Measurements from ENCODE around the gene MEGF9. TPM values are rescaled to one million over a fixed set of nuclear protein-coding genes. Genes with fewer than 3 reads are reported as not detected.
"Not testable (repeated sequence)": the region's sequence is repeated elsewhere in the genome, so short reads cannot be mapped to it uniquely, and the experiment has no call there.

The MEGF9 gene
- total RNA-seq, 8 experiments from 2014 or later: 6.5 to 40.0 (median 14.1) TPM

DNA sequence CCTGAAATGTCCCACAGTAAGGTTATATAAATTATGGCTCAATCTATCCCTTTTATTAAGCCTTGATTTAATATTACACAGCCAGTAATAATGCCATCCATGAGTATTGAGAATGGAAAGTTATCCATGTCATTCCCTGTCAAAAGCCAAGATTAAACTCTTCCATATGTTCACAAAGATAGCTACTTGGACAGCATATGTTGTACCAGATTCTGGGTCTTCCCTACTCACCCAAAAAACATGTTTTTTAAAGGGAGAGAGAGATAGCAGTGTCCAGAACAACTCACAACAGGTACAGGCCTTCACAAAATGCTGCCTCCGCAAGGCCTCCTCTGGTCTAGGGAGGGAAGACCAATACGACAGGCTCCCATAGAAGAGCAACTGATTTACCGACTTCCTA, 149.7 kb downstream of the MEGF9 start:
- in situ Hi-C loops (cut with MboI; ENCODE audit: low pct_unique_long_range_greater_than_20kb in 2 of 9, low sequenced_read_pairs in 9 of 9, unreplicated experiment in 9 of 9): no loop called here
- ATAC-seq (replicated peaks in 6 of 8): no peak
- WGBS, 10 experiments: 90 to 100% (median 100%) methylated on average over 1 to 3 of the region's 3 CpGs; no CpG with 5 or more reads in 5 of the 10 experiments
- no peak overlapping the region for H3K4me3 ChIP-seq
- H3K4me1 ChIP-seq (replicated peaks in 1 of 2): no peaks in the 10 kb centered on the region
- H3K27ac ChIP-seq: no peak overlapping the region

GRCh38 chr9:120562861-120563443, 151.3 kb downstream of the MEGF9 start:
- ATAC-seq (replicated peaks in 6 of 8): peak in 4 of 8 experiments; percentile 12 to 99 (median 94)
- no peaks in the 10 kb centered on the region for H3K4me1 ChIP-seq (replicated peaks in 1 of 2)
- H3K27ac ChIP-seq: no peak overlapping the region
- no peak overlapping the region for H3K4me3 ChIP-seq
- WGBS, 10 experiments: 40 to 100% (median 82%) methylated on average over 1 to 7 of the region's 8 CpGs
- in situ Hi-C loops (cut with MboI; ENCODE audit: low pct_unique_long_range_greater_than_20kb in 2 of 9, low sequenced_read_pairs in 9 of 9, unreplicated experiment in 9 of 9): no loop called here

- WGBS, 10 experiments: 89 to 100% (median 100%) methylated on average over 1 of the region's 1 CpG; no CpG with 5 or more reads in 3 of the 10 experiments
- ATAC-seq (replicated peaks in 6 of 8): no peak
- in situ Hi-C loops (cut with MboI; ENCODE audit: low pct_unique_long_range_greater_than_20kb in 2 of 9, low sequenced_read_pairs in 9 of 9, unreplicated experiment in 9 of 9): no loop called here
- no peak overlapping the region for H3K27ac ChIP-seq
- no peaks in the 10 kb centered on the region for H3K4me1 ChIP-seq (replicated peaks in 1 of 2)
- H3K4me3 ChIP-seq: no peak overlapping the region
Measured at GRCh38 chr9:120561709-120562108, 152.6 kb downstream of the MEGF9 start.

GRCh38 chr9:120559546-120559945, 154.7 kb downstream of the MEGF9 start:
- H3K4me1 ChIP-seq (replicated peaks in 1 of 2): no peaks in the 10 kb centered on the region
- H3K4me3 ChIP-seq: no peak overlapping the region
- in situ Hi-C loops (cut with MboI; ENCODE audit: low pct_unique_long_range_greater_than_20kb in 2 of 9, low sequenced_read_pairs in 9 of 9, unreplicated experiment in 9 of 9): no loop called here
- peak in 1 of 8 experiments; percentile 16 for ATAC-seq (replicated peaks in 6 of 8)
- no peak overlapping the region for H3K27ac ChIP-seq
- 14 to 100% (median 75%) methylated on average over 1 of the region's 1 CpG; no CpG with 5 or more reads in 3 of the 10 experiments for WGBS, 10 experiments

- ATAC-seq (replicated peaks in 6 of 8): no peak
Measured at GRCh38 chr9:120558454-120558853, 155.8 kb downstream of the MEGF9 start.

DNA sequence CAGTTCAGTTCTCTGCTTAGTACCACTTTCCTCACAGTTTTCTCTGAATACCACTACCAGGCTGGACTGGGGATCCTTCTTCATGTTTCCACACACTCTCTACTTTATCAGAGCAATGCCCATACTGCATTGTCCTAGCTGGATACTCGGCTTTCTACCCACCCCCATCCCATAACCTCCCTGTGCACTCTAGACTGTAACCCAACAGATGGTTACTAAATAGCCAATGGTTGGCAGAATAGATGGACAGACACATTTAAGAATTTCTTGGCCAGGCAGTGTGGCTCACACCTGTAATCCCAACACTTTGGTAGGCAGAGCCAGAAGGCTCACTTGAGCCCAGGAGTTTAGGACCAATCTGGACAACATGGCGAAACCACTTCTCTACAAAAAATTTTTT, 157.1 kb downstream of the MEGF9 start:
- in situ Hi-C loops (cut with MboI; ENCODE audit: low pct_unique_long_range_greater_than_20kb in 2 of 9, low sequenced_read_pairs in 9 of 9, unreplicated experiment in 9 of 9): no loop called here
- no peaks in the 10 kb centered on the region for H3K4me1 ChIP-seq (replicated peaks in 1 of 2)
- WGBS, 10 experiments: 0 to 100% (median 50%) methylated on average over 1 to 2 of the region's 2 CpGs; no CpG with 5 or more reads in 5 of the 10 experiments
- H3K27ac ChIP-seq: no peak overlapping the region
- peak in 1 of 8 experiments; percentile 12 for ATAC-seq (replicated peaks in 6 of 8)
- H3K4me3 ChIP-seq: no peak overlapping the region

More at GRCh38 chr9:120558454-120558853, 155.8 kb downstream of the MEGF9 start:
- 80 to 100% (median 100%) methylated on average over 1 to 3 of the region's 3 CpGs; no CpG with 5 or more reads in 4 of the 10 experiments for WGBS, 10 experiments
- H3K4me1 ChIP-seq (replicated peaks in 1 of 2): no peaks in the 10 kb centered on the region
- H3K27ac ChIP-seq: no peak overlapping the region
- no peak overlapping the region for H3K4me3 ChIP-seq
- in situ Hi-C loops (cut with MboI; ENCODE audit: low pct_unique_long_range_greater_than_20kb in 2 of 9, low sequenced_read_pairs in 9 of 9, unreplicated experiment in 9 of 9): no loop called here

DNA sequence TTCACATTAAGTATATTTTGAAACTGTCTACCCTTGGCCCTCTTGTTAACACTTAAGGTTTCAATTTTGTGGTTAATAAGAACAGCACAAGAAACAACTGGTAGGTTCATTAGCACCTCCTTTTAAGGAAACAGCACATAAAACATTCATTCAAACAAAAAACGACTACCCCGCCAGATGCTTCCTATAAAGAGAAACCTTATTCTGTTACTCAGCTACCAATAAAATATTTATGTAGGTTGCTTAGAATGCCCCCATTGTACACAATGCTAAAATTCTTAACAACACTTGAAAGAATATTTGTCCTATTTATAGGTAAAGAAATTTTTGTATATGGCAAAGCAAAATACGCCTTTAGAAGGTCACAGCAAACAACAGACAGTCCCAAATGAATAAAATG, 157.5 kb downstream of the MEGF9 start:
- 63 to 100% (median 95%) methylated on average over 1 to 3 of the region's 3 CpGs; no CpG with 5 or more reads in 3 of the 10 experiments for whole genome bisulfite sequencing, 10 experiments
- in situ Hi-C loops (cut with MboI; ENCODE audit: low pct_unique_long_range_greater_than_20kb in 2 of 9, low sequenced_read_pairs in 9 of 9, unreplicated experiment in 9 of 9): no loop called here
- Histone ChIP-seq H3K4me1 (replicated peaks in 1 of 2) (no peaks in the 10 kb centered on the region), H3K4me3 (no peak overlapping the region), H3K27ac (no peak overlapping the region)
- peak in 1 of 8 experiments; percentile 47 for ATAC-seq (replicated peaks in 6 of 8)

DNA sequence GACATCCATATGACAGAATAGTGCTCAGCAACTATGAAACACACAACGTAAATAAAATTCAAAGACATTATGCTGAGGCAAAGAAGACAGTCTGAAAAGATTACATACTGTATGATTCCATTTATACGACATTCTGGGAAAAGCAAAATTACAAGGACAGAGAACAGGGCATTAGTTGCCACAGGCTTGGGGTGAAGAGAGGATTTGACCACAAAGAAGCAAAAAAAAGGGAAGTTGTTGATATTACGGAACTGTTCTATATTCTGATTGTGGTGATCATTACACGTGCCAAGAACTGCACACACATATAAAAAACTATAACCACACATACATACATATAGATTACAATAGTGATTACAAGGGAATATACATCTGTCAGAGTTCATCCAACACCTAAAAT, 158.4 kb downstream of the MEGF9 start:
- ATAC-seq (replicated peaks in 6 of 8): no peak
- in situ Hi-C loops (cut with MboI; ENCODE audit: low pct_unique_long_range_greater_than_20kb in 2 of 9, low sequenced_read_pairs in 9 of 9, unreplicated experiment in 9 of 9): no loop called here
- no peak overlapping the region for H3K4me3 ChIP-seq
- H3K4me1 ChIP-seq (replicated peaks in 1 of 2): peaks cover 0 to 3% of the 10 kb centered on the region in 2 donors
- WGBS, 10 experiments: 86 to 100% (median 94%) methylated on average over 2 to 4 of the region's 4 CpGs
- H3K27ac ChIP-seq: no peak overlapping the region

GRCh38 chr9:120552210-120552704, 162.0 kb downstream of the MEGF9 start:
- ATAC-seq (replicated peaks in 6 of 8); in situ Hi-C loops (cut with MboI; ENCODE audit: low pct_unique_long_range_greater_than_20kb in 2 of 9, low sequenced_read_pairs in 9 of 9, unreplicated experiment in 9 of 9); H3K27ac ChIP-seq; H3K4me3 ChIP-seq; H3K4me1 ChIP-seq (replicated peaks in 1 of 2): not testable (repeated sequence)
- no CpG with 5 or more reads among the region's 7 CpGs for WGBS, 10 experiments

Other genes with a start within 250 kb of the MEGF9 start
- gene CDK5RAP2, start 134.3 kb downstream of the MEGF9 start, total RNA-seq: 10 to 100 TPM; 14.1 to 60.0 (median 34.4) TPM
- 10 to 100 TPM; 13.7 to 72.2 (median 25.4) TPM for gene FBXW2, start 78.9 kb upstream of the MEGF9 start, total RNA-seq
- 10 to 100 TPM; 14.8 to 50.8 (median 30.1) TPM for gene PSMD5, start 128.5 kb upstream of the MEGF9 start, total RNA-seq
- gene PHF19, start 162.7 kb upstream of the MEGF9 start, total RNA-seq: 10 to 100 TPM in 4 of 8 experiments, 1 to 10 TPM in 4; 5.2 to 44.0 (median 12.0) TPM
- gene TRAF1, start 212.3 kb upstream of the MEGF9 start, total RNA-seq: 1 to 10 TPM in 5 of 8 experiments, under 1 TPM in 3; 0.54 to 3.4 (median 1.6) TPM

Measured in motor neuron (in vitro differentiated cells).